ENCODE results near the gene CD7.

The CD7 gene

GRCh38 chr17:82278308-82278707 lies 39.1 kb downstream of the CD7 start:
- DNase-seq (ENCODE audit: low spot score): no peak

GRCh38 chr17:82277851-82278250 lies 39.6 kb downstream of the CD7 start:
- DNase-seq (ENCODE audit: low spot score): no peak

- DNase-seq (ENCODE audit: low spot score): no peak
Measured at GRCh38 chr17:82276938-82277337, 40.5 kb downstream of the CD7 start.

- DNase-seq (ENCODE audit: low spot score): no peak
Measured at GRCh38 chr17:82275326-82275725, 42.1 kb downstream of the CD7 start.

GRCh38 chr17:82274134-82275020 lies 43.0 kb downstream of the CD7 start:
- DNase-seq (ENCODE audit: low spot score): no peak

GRCh38 chr17:82273327-82274133 lies 43.9 kb downstream of the CD7 start, which contains the start of gene CSNK1D:
CSNK1D (minus strand) TSS chr17:82273700; CDS start chr17:82273381, 319 bp downstream.
- peak; percentile 94 for DNase-seq (ENCODE audit: low spot score)

- DNase-seq (ENCODE audit: low spot score): no peak
Measured at GRCh38 chr17:82272495-82273326, 44.7 kb downstream of the CD7 start.

- no peak for DNase-seq (ENCODE audit: low spot score)
Measured at GRCh38 chr17:82271401-82271800, 46.0 kb downstream of the CD7 start.

GRCh38 chr17:82270651-82271050 lies 46.8 kb downstream of the CD7 start:
- DNase-seq (ENCODE audit: low spot score): no peak

- no peak for DNase-seq (ENCODE audit: low spot score)
Measured at GRCh38 chr17:82269882-82270500, 47.4 kb downstream of the CD7 start.

- no peak for DNase-seq (ENCODE audit: low spot score)
Measured at GRCh38 chr17:82269138-82269881, 48.1 kb downstream of the CD7 start.

GRCh38 chr17:82267575-82268379 lies 49.6 kb downstream of the CD7 start:
- DNase-seq (ENCODE audit: low spot score): peak; percentile 97

GRCh38 chr17:82266142-82266541 lies 51.3 kb downstream of the CD7 start:
- no peak for DNase-seq (ENCODE audit: low spot score)
